Measurements from ENCODE around the gene CD48.
A peak's percentile ranks its signal among the peaks of the same experiment; 100 is the strongest.
"Not testable (repeated sequence)": the region's sequence is repeated elsewhere in the genome, so short reads cannot be mapped to it uniquely, and the experiment has no call there.

Gene CD48

GRCh38 chr1:160652924-160653619 is 58.5 kb downstream of the CD48 start:
- no peak for DNase-seq (ENCODE audit: low read depth)

- DNase-seq (ENCODE audit: low read depth), result not testable (repeated sequence)
Observed at GRCh38 chr1:160652065-160652641, 59.5 kb downstream of the CD48 start.

DNA sequence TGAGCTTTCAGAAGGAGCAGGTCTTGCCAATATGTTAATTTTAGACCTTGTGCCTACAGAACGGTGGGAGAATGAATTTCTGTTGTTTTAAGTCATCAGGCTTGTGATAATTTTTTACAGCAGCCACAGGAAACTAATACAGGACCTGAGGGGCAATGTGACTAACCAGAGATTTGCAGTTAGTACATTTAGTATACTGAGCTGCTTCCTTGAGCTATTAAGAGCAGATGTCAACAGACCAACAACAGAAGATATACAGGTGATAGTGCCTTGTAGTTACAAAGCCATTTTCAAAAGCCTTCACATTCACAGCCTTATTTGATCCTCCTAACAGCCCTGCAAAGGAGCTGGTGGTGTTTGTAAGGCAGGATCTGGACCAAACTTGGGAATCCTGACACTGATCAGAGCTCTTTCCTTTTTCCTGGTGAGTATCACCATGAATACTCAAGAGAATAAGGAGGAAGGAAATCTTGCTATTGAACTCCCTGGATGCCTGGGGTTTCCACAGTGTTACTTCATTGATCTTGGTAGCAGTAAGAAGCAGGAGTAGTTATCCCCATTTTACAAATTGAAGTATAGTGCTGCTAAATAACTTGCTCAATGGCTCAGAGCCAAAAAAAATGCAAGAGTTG is 60.1 kb downstream of the CD48 start:
- DNase-seq (ENCODE audit: low read depth), result no peak

DNA sequence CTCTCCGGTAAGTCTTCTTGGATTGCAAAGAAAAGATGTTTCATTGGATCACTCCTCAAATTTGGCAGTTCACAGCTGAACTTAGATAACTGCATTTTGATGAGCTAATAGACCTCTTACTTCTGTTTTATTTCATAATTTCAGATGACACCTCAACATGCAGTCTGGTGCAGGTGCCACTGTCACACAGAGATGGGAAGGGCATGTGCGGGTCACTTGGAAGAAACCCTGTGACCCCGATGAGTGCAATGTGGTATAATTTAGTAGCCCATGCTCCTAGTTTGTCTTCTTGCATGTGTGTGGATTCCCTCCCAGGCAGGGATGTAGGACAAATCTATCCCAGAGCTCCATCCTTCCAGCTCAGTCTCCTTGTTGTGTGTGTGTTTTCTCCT is 64.3 kb downstream of the CD48 start:
- DNase-seq (ENCODE audit: low read depth), result no peak

- peak; percentile 18 for DNase-seq (ENCODE audit: low read depth)
Observed at GRCh38 chr1:160646711-160647328, 64.8 kb downstream of the CD48 start, which contains the start of gene SLAMF1. TSS of gene SLAMF1 (minus strand) at chr1:160647044. CDS start at chr1:160646945, 99 bp downstream.

- no peak for DNase-seq (ENCODE audit: low read depth)
Observed at GRCh38 chr1:160646180-160646579, 65.4 kb downstream of the CD48 start.

DNA sequence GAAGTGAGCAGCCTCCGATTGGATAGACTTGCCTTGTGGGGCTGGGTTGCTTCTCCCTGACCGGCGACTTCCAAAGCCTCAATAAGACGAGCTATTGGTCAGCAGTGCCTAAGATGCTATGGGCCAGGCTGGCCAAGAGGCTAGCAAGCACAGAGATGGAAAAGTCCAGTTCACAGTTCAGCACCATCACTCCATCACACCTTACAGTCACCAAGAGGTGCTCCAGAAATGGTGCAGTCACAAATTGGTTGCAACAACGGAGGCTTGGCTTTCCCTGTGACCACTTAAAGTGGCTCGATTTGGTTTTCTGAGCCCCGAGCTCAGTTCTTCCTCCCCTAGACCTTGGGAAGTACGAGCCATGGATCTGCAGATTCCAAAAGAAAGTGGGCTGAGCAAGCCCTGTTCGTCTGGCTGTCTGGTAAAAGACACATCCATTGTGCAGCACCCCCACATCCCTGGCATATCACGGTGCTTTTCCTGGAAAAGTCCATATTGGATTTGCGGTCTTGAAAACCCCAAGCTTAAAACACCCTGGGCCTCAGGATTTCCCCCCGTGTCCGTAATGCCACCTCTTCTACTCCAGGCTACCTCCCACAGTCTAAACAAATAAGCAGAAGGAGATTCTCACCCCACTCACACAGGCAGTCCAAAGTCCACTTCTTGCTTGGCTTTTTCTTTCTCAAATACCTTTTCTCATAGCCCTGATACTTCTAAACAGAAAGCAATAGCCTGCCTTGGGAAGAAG is 66.1 kb downstream of the CD48 start:
- DNase-seq (ENCODE audit: low read depth), result no peak

DNA sequence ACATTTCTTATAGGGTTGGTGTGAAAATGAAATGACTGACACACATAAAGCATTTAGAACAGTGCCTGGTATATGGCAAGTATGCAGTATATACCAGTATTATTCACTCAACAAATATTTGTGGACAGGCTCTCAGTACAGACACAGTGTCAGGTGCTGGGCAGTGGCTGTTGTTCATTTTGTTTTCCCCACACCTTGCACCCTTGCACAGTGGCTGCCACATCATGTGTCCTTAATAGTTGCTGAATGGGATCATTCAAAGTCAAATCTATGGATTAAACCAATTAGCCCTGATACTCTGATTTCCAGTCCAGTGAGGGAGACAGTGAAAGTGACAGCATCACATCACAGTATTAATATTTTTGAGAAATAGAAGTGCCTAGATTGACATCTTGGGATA is 67.2 kb downstream of the CD48 start:
- DNase-seq (ENCODE audit: low read depth), result no peak

GRCh38 chr1:160643138-160643537 is 68.5 kb downstream of the CD48 start:
- no peak for DNase-seq (ENCODE audit: low read depth)

DNA sequence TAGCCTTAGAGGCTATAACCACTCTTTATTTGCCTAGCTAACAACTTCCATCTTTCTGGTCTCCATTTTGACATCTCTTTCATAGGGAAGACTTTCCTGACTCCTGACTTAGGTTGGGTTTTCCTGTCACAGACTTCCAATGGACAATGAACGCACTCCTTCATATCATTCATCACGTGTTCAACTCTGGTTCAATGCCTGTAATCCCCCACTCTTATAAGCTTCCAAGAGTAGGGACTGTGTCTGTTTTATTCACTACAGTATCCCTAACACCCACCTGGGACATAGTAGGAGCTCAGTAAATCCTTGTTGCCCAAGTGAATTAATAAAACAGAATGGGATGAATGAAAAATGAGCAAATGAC is 69.4 kb downstream of the CD48 start:
- no peak for DNase-seq (ENCODE audit: low read depth)

DNA sequence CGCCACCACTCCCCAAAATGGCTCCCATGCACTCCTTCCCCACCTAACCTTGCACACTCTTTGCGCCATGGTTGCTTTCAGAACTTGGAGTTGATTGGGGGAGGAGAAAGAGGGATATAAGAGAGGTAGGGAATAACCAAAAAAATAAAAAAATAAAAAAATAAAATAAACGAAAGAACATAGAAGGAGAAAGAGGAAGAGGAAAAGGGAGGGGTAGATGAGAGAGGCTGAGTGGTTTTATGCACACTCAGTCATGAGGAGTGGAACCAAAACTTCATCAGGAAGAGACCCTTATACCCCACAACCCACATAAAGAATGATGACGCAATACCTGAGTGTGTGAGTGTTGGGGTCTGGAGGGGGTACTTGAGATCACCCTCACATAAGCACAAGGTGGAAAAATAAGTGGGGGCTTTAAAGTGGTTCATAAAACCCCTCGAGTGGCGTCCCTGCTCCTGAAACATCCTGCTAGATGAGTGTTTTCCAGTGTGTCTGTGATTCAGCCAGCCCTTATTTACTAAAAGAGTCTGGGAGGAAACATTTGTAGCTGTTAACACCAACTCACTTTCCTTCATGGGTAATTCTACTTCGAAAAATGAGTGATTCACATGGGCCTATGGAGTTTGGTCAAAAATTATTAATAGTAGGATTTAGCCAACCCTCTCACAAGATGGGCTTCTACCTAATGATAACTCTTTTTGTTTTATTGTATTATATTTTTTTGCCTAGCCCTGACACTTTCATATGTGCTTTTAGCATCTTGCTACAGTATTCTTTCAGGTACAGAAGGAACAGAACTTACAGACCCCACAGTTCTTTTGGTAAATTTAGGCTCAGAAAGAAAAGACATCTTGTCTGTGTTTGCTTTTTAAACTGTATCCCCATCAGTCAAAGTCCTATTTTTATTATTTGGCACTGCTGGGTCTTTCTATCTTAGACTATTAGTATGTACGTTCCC is 70.0 kb downstream of the CD48 start:
- DNase-seq (ENCODE audit: low read depth), result no peak

DNA sequence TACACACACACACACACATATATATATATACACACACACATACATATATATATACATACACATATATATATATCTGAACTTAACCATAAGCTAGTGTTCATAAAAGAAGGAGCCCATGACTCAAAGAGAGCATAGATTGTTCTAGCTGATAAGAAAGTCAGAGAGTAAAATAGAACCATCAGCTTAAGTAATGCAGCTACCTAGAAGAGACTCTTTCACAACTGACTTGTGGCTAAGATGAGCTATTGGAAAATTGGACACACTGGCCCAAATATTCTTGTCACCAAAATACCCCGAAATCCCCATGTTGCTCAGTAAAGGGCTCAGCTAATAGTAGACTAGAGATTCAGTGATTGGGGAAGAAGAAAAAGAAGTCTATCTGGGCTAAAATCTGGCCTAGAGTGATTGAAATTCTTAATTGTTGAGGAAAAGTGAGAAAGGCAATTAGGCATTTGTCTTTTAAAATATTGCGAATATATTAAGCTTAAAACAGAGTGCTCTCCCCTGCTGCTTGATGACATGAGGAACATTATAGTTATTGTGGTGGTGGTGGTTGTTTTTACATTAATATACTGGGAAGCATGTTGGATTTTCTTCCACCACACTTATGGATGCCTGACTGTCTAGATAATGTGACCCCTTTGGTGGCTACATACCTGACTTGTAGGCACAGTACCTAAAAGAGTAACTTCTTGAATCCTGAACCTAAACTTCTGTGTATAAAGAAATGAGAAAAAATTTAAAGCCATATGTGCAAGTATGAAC is 71.1 kb downstream of the CD48 start:
- no peak for DNase-seq (ENCODE audit: low read depth)

GRCh38 chr1:160639652-160640051 is 72.0 kb downstream of the CD48 start:
- no peak for DNase-seq (ENCODE audit: low read depth)

DNA sequence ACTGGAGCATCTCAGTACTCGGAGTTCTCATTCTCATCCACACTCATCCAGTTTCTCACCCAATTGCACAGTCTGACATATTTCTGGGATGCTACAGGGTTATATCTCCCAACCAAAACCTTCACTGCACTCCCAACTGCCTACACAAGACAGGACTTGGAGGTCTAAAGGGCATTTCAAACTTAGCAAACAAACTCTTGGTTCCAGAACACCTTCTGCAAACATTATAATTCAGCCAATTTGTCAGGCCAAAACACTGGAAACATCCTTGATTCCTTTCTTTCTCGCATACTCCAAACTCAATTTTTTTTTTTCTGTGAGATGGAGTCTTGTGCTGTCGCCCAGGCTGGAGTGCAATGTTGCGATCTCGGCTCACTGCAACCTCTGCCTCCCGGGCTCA is 72.7 kb downstream of the CD48 start:
- no peak for DNase-seq (ENCODE audit: low read depth)

DNA sequence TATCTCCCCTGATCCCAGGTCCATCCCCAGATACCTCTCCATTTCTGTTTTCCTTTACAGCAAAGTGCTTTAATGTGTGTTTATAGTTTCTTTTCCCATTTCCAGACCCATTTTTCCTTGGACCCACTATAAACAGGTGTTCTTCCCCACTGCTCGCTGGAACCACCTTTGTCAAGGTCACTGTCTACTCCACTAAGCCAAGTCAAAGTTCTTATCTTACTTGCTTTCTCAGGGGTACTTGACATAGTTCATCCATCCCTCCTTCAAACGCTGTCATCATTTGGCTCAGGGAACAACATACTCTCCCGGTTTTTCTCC is 73.1 kb downstream of the CD48 start:
- DNase-seq (ENCODE audit: low read depth), result no peak

DNA sequence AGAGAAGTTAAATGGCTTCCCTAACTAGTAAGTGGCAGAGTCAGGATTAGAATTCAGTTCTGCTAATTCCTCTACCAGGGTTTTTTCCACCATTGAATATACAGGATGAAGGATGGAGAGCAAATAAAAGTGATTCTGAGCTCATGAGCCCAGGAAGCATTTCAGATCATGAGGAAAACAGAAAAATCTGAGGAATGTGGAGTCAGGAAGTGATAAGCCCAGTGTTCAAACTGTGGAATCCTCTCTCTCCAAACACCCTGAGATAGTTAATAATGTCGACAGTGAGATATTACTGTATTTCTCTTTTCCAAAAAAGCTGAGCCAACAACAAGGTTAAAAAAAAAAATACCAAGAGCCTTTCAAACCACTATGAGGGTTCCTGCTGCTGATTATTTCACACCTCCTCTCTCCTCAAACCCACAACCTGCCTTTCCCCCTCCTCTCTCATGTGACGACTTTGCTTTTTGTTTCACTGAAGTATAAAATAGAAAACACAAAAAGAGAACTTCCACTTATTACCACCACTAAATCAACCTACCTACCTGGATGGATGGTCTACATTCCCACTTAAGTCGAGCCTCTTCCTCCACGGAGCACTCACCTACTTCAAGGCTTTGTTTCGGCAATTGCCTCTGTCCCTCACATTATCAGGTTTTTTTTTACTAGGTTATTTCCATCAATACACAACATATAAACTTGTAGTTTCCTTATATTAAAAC is 73.6 kb downstream of the CD48 start:
- peak; percentile 24 for DNase-seq (ENCODE audit: low read depth)

DNA sequence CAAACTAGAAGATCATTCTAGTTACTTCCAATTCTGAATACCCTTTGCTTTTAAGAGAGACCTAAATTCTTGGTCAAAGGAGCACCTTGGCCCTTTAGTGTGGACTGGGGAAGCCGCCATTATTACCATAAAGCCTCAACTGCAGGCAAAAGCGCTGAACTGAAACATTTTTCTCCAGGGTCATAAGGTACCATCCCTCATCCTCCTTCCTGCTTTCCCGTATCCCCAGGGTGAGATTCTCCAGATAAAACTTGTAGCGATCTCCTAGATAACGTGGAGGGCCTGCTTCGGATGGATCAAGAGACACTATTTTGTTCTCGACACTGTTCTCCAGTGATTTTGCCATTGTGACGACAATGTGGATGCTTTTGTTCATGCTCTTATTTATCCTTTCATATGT is 74.6 kb downstream of the CD48 start:
- DNase-seq (ENCODE audit: low read depth), result no peak

- DNase-seq (ENCODE audit: low read depth), result no peak
Observed at GRCh38 chr1:160636547-160636946, 75.1 kb downstream of the CD48 start.

- no peak for DNase-seq (ENCODE audit: low read depth)
Observed at GRCh38 chr1:160636076-160636475, 75.5 kb downstream of the CD48 start.

All from T follicular helper cell (primary cell).